ENCODE results near the gene LMTK2. TPM values are rescaled to one million over a fixed set of nuclear protein-coding genes. Genes with fewer than 3 reads are reported as not detected.

Gene LMTK2
- total RNA-seq, 2 experiments from 2014 or later, result 13.7 to 14.7 TPM

DNA sequence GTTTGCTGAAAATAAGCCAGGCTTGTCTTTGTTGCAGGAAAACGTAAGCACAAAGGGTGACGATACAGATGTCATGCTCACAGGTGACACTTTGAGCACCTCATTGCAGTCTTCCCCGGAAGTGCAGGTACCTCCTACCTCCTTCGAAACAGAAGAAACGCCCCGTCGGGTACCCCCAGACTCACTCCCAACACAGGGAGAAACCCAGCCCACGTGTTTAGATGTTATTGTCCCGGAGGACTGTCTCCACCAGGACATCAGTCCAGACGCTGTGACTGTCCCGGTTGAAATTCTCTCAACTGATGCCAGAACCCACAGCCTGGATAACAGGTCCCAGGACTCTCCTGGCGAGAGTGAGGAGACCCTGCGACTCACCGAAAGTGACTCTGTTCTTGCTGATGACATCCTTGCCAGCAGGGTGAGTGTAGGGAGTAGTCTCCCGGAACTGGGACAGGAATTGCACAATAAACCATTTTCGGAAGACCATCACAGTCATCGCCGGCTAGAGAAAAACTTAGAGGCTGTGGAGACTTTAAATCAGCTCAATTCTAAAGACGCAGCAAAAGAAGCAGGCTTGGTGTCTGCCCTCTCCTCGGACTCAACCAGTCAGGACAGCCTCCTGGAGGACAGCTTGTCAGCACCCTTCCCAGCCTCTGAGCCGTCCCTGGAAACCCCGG lies 86.3 kb downstream of the LMTK2 start:
- POLR2A ChIA-PET, result no interaction called here
- CTCF ChIA-PET, result no interaction called here

DNA sequence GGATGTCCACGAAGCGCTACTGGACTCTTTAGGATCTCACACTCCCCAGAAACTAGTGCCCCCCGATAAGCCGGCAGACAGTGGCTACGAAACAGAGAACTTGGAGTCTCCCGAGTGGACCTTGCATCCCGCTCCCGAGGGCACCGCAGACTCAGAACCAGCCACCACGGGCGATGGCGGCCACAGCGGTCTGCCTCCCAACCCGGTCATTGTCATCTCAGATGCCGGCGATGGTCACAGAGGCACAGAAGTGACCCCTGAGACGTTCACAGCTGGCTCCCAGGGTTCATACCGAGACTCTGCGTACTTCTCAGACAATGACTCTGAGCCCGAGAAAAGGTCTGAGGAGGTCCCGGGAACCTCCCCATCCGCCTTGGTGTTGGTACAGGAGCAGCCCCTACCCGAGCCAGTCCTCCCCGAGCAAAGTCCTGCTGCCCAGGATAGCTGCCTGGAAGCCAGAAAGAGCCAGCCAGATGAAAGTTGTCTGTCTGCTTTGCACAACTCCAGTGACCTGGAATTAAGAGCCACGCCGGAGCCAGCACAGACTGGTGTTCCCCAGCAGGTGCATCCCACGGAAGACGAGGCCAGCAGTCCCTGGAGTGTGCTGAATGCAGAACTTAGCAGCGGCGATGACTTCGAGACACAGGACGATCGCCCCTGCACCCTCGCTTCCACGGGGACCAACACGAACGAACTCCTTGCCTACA lies 87.0 kb downstream of the LMTK2 start:
- ChIA-PET CTCF (no interaction called here), POLR2A (no interaction called here)

DNA sequence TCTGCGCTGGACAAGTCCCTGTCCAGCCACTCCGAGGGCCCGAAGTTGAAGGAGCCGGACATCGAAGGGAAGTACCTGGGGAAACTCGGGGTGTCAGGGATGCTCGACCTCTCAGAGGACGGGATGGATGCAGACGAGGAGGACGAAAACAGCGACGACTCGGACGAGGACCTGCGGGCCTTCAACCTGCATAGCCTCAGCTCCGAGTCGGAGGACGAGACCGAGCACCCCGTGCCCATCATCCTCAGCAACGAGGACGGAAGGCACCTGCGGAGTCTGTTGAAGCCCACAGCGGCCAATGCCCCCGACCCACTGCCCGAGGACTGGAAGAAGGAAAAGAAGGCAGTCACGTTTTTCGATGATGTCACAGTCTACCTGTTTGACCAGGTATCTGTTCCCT lies 87.5 kb downstream of the LMTK2 start:
- ChIA-PET POLR2A (no interaction called here), CTCF (no interaction called here)

DNA sequence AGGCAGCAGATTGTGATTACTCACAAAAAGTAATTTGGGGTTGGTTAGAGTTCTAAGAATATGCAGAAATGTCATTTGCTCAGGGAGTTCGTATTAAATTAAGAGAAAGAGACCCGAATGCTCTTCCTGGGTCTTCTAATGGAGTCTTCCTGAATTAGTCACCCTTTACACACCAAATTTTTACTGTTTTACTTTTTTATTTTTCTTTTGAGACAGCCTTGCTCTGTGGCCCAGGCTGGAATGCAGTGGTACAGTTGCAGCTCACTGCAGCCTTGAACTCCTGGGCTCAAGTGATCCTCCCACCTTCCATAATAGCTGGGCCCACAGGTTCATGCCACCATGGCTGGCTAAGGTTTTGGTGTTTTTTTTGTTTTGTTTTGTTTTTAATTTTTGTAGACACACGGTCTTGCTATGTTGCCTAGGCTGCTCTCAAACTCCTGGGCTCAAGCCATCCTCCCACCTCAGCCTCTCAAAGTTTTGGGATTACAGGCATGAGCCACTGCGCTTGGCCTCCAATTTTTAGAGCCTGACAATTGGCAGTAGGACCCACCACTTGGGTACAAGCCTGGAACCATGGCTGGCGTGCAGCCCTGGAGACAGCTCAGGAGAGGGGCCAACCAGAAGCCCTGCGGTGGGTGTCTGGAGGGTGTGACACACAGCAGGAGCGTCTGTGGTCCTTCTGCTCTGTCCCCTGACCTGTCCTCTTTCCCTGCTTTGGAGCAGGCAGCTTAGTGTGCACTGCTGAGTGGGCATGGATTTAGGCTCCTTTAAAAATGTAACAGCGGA lies 88.2 kb downstream of the LMTK2 start:
- ChIA-PET POLR2A (no interaction called here), CTCF (no interaction called here)

GRCh38 chr7:98196706-98197605 lies 90.3 kb downstream of the LMTK2 start:
- CTCF ChIA-PET, result no interaction called here
- POLR2A ChIA-PET, result no interaction called here

- CTCF ChIA-PET, result no interaction called here
- POLR2A ChIA-PET, result no interaction called here
Observed at GRCh38 chr7:98199131-98199530, 92.5 kb downstream of the LMTK2 start.

GRCh38 chr7:98200364-98200763 lies 93.7 kb downstream of the LMTK2 start:
- CTCF ChIA-PET, result no interaction called here

DNA sequence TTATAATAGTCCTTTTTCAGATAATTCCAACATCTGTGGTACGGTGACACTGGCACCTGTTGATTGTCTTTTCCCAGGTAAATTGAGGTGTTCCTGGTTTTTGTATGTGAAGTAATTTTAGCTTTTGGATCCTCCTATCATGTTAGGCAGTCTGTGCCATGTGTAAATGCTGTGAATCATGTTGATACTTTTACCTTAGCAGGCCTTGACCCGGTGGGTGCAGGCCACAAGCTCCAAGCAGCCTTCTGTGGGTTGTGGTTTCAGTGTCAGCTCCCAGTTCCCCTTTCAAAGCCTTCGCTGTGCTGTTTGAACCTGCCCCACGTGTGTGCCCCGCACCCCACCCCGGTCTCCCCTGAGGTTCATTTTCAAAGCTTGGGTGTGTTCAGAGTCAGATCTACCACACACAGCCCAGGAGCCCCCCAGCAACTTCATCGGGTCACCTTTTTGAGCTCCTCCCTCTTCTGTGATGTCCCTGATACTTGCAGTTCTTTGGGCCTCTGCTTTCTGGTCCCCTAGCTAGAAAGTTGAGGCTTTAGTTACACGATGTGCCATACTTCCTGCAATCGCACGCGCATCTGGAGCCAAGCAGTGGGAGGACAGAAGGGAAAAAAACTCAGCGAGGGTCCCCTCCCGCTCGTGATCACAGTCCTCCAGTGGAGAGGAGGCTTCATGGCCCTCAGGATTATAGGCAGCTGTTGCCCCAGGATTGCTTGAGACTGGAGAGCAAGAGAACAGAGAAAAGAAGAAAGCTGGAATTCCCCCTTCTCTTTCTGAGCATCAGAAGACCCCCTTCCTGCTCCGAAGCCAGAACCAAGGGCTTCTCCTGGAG lies 95.9 kb downstream of the LMTK2 start:
- ChIA-PET POLR2A (interaction anchor here (1.1 kb wide), 1 partner anchor 50 kb away, joined by 4 read pairs; the partner anchor contains the start of gene TECPR1), CTCF (interaction anchor here (0.9 to 1.2 kb wide), 2 partner anchors 9 to 36 kb away, joined by 3 read pairs; partner anchors contain the start of gene BHLHA15)

More at GRCh38 chr7:98200364-98200763, 93.7 kb downstream of the LMTK2 start:
- POLR2A ChIA-PET, result no interaction called here

- ChIA-PET CTCF (interaction anchor here (1.2 kb wide), 1 partner anchor 8 kb away, joined by 3 read pairs; the partner anchor contains the start of gene BHLHA15), POLR2A (no interaction called here)
Observed at GRCh38 chr7:98203261-98203963, 96.8 kb downstream of the LMTK2 start.

DNA sequence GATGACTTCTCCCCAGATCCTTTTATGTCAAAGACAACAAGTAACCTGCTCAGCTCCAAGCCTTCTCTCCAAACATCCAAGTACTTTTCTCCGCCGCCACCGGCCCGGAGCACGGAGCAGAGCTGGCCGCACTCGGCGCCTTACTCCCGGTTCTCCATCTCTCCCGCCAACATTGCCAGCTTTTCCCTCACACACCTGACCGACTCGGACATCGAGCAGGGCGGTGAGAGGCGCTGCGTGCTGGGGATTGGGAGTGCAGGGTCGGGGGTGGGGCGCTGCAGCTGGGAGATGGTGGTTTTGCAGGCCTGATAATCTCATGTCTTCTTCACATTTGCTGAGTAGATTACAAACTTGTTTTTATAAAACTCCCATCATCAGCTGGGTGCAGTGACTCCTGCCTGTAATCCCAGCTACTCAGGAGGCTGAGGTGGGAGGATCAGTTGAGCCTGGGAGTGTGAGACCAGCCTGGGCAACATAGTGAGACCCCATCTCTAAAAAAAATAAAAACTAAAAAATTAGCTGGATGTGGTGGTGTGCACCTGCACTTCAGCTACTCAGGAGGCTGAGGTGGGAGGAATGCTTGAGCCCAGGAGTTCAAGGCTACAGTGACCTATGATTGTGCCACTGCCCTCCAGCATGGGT lies 97.4 kb downstream of the LMTK2 start:
- ChIA-PET POLR2A (no interaction called here), CTCF (interaction anchor here (1.2 kb wide), 1 partner anchor 8 kb away, joined by 3 read pairs; the partner anchor contains the start of gene BHLHA15)

- ChIA-PET CTCF (no interaction called here), POLR2A (no interaction called here)
Observed at GRCh38 chr7:98204670-98205069, 98.0 kb downstream of the LMTK2 start.

GRCh38 chr7:98205162-98205845 lies 98.6 kb downstream of the LMTK2 start:
- POLR2A ChIA-PET, result no interaction called here
- CTCF ChIA-PET, result no interaction called here

DNA sequence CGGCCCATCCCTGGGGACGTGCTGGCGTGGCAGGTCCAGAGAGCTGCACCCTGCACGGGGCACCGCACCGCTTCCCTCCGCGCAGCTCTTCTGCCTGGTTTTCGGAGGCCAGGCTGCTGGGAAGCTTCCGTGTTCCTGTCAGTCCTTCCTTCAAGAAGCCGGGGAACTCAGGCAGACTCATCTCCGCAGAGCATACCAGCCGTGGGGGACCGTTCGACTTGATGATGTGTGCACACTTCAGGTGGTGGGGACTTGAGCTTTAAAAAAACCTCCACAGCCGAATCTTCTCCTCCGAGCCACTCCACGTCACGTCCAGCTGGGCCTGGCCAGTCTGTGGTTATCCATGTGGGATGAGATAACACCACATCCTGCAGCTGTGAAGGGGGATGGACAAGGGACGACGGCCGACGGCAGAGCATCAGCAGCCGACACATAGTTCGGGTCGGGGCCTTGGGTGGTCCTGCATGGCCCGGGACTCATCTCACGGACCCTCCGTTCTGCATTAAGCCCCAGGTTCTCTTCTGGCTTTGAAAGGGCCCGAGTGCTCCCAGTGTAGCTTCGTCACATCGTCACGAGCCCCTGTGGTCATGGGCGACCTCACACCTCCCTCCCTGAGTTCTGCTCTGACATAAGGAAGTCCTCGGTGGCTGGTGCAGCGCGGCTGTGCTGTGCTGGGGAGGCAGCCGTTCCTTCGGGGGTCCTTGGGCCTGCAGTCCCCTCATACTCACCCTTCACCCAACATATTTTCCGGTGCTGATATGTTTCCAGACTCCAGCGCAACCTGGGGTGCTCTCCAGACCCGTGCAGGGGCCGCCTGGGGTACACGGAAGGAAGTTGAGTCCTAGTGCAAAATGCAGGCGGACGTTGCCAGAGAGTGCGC lies 100.0 kb downstream of the LMTK2 start:
- ChIA-PET CTCF (no interaction called here), POLR2A (no interaction called here)

GRCh38 chr7:98209166-98209920 lies 102.7 kb downstream of the LMTK2 start:
- CTCF ChIA-PET, result no interaction called here
- POLR2A ChIA-PET, result interaction anchor here (0.6 kb wide), 1 partner anchor 8 kb away, joined by 3 read pairs; no protein-coding TSS in a partner anchor

DNA sequence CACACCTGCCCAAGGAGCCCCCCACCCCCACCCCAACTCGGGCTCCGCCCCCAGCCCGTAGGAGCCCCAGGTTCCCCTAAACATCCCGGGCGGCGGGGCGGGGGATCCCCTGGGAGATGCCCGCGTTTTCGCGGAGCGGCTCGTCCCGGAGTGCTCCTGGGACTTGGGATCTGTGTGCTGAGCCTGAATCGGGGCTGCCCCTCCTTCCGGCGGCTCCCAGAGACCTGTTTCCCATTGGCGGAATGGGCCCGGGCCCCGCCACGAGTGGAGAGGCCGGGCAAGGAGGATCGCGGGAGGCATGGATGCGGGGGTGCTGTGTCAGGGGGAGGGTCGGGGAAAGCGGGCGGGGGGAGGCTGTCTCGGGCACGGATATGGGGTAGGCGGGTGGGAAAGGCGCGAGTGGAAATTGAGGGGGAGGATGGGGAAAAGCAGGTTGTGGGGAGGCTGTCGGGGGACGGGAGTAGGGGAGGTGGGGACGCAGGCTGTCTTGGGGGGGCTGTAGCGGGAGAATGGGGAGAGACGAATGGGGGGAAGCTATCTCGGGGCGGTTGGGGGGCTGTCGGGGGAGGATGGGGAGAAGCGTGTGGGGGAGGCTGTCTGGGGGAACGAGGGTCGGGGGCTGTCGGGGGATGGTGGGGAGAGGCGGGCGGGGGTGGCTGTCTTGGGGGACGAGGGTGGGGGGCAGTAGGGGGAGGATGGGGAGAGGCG lies 104.0 kb downstream of the LMTK2 start:
- CTCF ChIA-PET, result no interaction called here

More for the DNA sequence above, 104.0 kb downstream of the LMTK2 start:
- POLR2A ChIA-PET, result no interaction called here
